Hepatocyte (in vitro differentiated cells): ENCODE measurements around the gene LYL1. TPM values are rescaled to one million over a fixed set of nuclear protein-coding genes. Genes with fewer than 3 reads are reported as not detected.

Experiments used
- DNase-seq: peaks from one replicate; pipeline ENCODE4 v3.0.0-alpha.2; 2016; ENCODE audit warnings: low spot score
- H2AFZ ChIP-seq: fragments of 200-600 bp; sonication (generic); 2 replicates; pipeline ENCODE4 v1.6.0; 2016; ENCODE audit warnings: antibody characterized with exemption, mild to moderate bottlenecking
- H3K27ac ChIP-seq: fragments of 200-600 bp; sonication (generic); 2 replicates; pipeline ENCODE4 v1.5.1; 2016; ENCODE audit warnings: mild to moderate bottlenecking
- H3K27me3 ChIP-seq: fragments of 200-600 bp; sonication (generic); 2 replicates; pipeline ENCODE4 v1.6.1; 2016
- H3K36me3 ChIP-seq: fragments of 200-600 bp; sonication (generic); replicated peaks from 2 replicates; pipeline ENCODE4 v1.5.1; 2016; ENCODE audit warnings: low read depth; ENCODE audit not compliant: insufficient read depth
- H3K4me1 ChIP-seq: fragments of 200-600 bp; sonication (generic); 2 replicates; pipeline ENCODE4 v1.5.1; 2016; ENCODE audit warnings: mild to moderate bottlenecking, moderate library complexity; ENCODE audit not compliant: insufficient read depth
- H3K4me2 ChIP-seq: fragments of 200-600 bp; sonication (generic); 2 replicates; pipeline ENCODE4 v1.6.0; 2016
- H3K4me3 ChIP-seq: fragments of 200-600 bp; sonication (generic); 2 replicates; pipeline ENCODE4 v1.5.1; 2016; ENCODE audit warnings: mild to moderate bottlenecking
- H3K79me2 ChIP-seq: fragments of 200-600 bp; sonication (generic); 2 replicates; pipeline ENCODE4 v1.6.0; 2017; ENCODE audit warnings: mild to moderate bottlenecking
- H3K9me2 ChIP-seq: fragments of 200-600 bp; sonication (generic); replicated peaks from 2 replicates; pipeline ENCODE4 v1.6.0; 2017; ENCODE audit warnings: mild to moderate bottlenecking; ENCODE audit not compliant: insufficient read depth
- H3K9me3 ChIP-seq: fragments of 200-600 bp; sonication (generic); 2 replicates; pipeline ENCODE4 v1.5.1; 2016; ENCODE audit warnings: low read depth, mild to moderate bottlenecking
- H4K20me1 ChIP-seq: fragments of 200-600 bp; sonication (generic); 2 replicates; pipeline ENCODE4 v1.6.0; 2016; ENCODE audit warnings: mild to moderate bottlenecking; ENCODE audit not compliant: insufficient read depth, poor library complexity, severe bottlenecking
- EZH2 ChIP-seq: fragments of 200-600 bp; sonication (generic); IDR thresholded peaks from 2 replicates; pipeline ENCODE4 v1.6.1; 2016; ENCODE audit warnings: antibody characterized with exemption, mild to moderate bottlenecking, borderline replicate concordance
- EZH2phosphoT487 ChIP-seq: fragments of 200-600 bp; sonication (generic); IDR thresholded peaks from one replicate; pipeline ENCODE4 v1.6.1; 2018; ENCODE audit warnings: antibody characterized with exemption, mild to moderate bottlenecking, low read depth, moderate library complexity; ENCODE audit not compliant: unreplicated experiment, severe bottlenecking
- WGBS: methylation state at CpG from one replicate; pipeline ENCODE4 v1.1.6; 2016; ENCODE audit warnings: low lambda C conversion rate; ENCODE audit errors: missing lambda C conversion rate; 5-methylcytosine and 5-hydroxymethylcytosine counted together
- polyA plus RNA-seq: library from polyadenylated mRNA; unstranded; fragments of >200 nt; fragmentation: Nextera tagmentation; extraction: Ambion mirVana; gene quantifications from 2 replicates; pipeline ENCODE4 v1.2.1, GENCODE V29; 2016
- total RNA-seq: library from RNA; depleted of rRNA; stranded (reverse); fragments of >200 nt; gene quantifications from 2 replicates; pipeline ENCODE4 v1.2.3, GENCODE V29; 2014
- TF ChIP-seq, protein P1 (sequence below): fragments of 200-600 bp; sonication (generic); IDR thresholded peaks from 2 replicates; pipeline ENCODE4 v1.5.1; 2016; ENCODE audit warnings: antibody characterized with exemption, mild to moderate bottlenecking; ENCODE audit not compliant: poor library complexity

LYL1 gene
- total and polyA plus RNA-seq, 2 experiments from 2014 or later, result 0.47 to 1.4 TPM

DNA sequence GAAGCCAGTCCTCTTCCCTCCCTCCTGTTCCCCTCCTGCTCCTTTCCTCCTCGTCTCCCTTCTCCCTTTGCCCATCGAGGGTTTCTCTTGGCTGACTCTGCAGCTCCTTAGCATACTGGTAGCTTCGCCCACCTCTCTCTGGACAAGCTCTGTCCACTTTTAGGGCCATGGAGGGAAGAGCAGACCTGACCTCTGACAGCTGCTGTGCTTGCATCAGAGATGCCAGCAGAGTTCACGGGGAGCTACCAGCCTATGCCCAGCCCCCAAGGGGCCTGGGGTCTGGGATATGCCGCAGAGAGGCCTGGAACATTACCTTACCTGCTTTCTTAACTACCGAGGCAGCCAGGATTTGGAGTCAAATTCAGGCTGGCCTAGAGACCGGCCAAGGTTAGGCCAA lies 19.7 kb downstream of the LYL1 start:
- 68% methylated on average over 7 of the region's 7 CpGs for WGBS
- H3K4me3 ChIP-seq, result no peak overlapping the region
- no peaks in the 10 kb centered on the region for H3K9me2 ChIP-seq
- no peaks in the 10 kb centered on the region for H3K9me3 ChIP-seq
- no peak overlapping the region for H3K27ac ChIP-seq
- TF ChIP-seq, protein P1, sequence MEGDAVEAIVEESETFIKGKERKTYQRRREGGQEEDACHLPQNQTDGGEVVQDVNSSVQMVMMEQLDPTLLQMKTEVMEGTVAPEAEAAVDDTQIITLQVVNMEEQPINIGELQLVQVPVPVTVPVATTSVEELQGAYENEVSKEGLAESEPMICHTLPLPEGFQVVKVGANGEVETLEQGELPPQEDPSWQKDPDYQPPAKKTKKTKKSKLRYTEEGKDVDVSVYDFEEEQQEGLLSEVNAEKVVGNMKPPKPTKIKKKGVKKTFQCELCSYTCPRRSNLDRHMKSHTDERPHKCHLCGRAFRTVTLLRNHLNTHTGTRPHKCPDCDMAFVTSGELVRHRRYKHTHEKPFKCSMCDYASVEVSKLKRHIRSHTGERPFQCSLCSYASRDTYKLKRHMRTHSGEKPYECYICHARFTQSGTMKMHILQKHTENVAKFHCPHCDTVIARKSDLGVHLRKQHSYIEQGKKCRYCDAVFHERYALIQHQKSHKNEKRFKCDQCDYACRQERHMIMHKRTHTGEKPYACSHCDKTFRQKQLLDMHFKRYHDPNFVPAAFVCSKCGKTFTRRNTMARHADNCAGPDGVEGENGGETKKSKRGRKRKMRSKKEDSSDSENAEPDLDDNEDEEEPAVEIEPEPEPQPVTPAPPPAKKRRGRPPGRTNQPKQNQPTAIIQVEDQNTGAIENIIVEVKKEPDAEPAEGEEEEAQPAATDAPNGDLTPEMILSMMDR, result no peak
- TF ChIP-seq EZH2 (no peak), EZH2phosphoT487 (no peak)
- H3K27me3 ChIP-seq, result peaks cover 3% of the 10 kb centered on the region
- no peaks in the 10 kb centered on the region for H3K36me3 ChIP-seq
- H3K4me2 ChIP-seq, result no peak overlapping the region
- no peaks in the 10 kb centered on the region for H3K79me2 ChIP-seq
- no peak overlapping the region for H2AFZ ChIP-seq
- DNase-seq, result no peak
- no peaks in the 10 kb centered on the region for H4K20me1 ChIP-seq
- peaks cover 34% of the 10 kb centered on the region for H3K4me1 ChIP-seq

DNA sequence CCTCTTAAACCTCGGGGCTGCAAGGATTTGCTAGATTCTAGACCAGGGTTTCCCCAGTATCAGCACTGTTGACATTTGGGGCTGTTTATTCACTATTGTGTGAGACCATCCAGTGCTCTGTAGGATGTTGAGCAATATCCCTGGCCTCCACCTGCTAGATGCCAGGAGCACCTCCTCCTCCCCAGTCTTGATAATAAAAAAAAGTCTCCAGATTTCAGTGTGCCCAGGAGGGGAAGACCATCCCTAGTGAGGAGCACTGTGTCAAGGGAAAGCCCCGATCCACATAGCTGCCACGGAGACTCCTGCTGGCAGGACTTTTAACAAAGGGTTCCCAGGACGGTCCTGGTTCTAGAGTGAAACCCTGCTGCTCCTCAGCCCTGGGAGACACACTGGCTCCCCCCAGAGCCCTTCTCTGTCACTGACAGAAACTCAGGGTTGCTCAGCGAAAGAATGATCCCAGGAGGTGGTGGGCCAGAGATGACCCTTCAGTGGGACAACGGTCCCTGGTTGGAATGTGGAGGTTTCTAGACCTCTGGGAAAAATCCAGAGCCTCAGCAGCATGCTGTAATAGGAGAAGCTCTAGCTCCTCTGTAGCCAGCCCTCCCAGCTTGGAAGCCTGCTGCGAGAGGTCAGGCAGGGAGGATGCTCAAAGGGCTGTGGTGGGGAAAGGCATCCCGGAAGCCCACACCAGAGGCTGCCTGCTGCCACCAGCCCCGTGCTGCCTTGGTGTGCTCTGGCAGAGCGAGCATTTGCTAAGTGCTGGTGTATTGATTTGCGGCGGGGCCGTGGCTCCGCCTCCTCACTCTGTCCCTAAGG lies 20.3 kb downstream of the LYL1 start:
- peaks cover 3% of the 10 kb centered on the region for H3K27me3 ChIP-seq
- no peaks in the 10 kb centered on the region for H4K20me1 ChIP-seq
- H3K79me2 ChIP-seq, result no peaks in the 10 kb centered on the region
- no peak overlapping the region for H3K4me2 ChIP-seq
- no peaks in the 10 kb centered on the region for H3K9me2 ChIP-seq
- no peak for TF ChIP-seq EZH2
- TF ChIP-seq, protein P1, result peak; percentile 42
- no peak for TF ChIP-seq EZH2phosphoT487
- H3K4me3 ChIP-seq, result no peak overlapping the region
- no peaks in the 10 kb centered on the region for H3K9me3 ChIP-seq
- WGBS, result 34% methylated on average over 13 of the region's 14 CpGs
- H3K27ac ChIP-seq, result peak overlapping the region; percentile 25
- peaks cover 40% of the 10 kb centered on the region for H3K4me1 ChIP-seq
- peak; percentile 67 for DNase-seq
- no peak overlapping the region for H2AFZ ChIP-seq
- H3K36me3 ChIP-seq, result no peaks in the 10 kb centered on the region

DNA sequence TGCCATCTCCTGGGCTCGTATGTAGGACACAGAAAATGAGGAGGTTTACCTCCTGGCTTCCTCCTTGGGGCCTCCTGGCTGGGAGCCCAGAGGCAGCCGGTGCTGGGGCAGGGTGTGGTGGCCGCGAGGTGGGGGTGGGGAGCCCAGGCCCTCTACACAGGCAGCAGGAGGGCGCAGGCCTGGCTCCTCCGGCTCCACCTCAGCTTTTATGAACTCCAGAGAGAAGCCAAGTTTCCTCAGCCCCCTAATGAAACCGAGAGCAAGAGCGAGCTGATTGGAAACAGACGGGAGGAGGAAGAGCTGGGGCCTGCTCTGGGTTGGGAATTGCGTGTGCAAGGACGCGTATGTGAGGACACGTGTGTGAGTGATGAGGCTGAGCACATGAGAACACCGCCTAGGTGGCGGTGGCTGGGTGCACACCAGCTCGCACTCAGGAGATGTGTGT lies 23.1 kb downstream of the LYL1 start:
- peaks cover 4% of the 10 kb centered on the region for H3K27me3 ChIP-seq
- no peak for TF ChIP-seq EZH2phosphoT487
- no peak for TF ChIP-seq EZH2
- TF ChIP-seq, protein P1, result no peak
- H3K4me3 ChIP-seq, result no peak overlapping the region
- H3K4me2 ChIP-seq, result peak overlapping the region; percentile 55
- 50% methylated on average over 14 of the region's 16 CpGs for WGBS
- H4K20me1 ChIP-seq, result no peaks in the 10 kb centered on the region
- H3K36me3 ChIP-seq, result no peaks in the 10 kb centered on the region
- no peak overlapping the region for H2AFZ ChIP-seq
- no peaks in the 10 kb centered on the region for H3K9me2 ChIP-seq
- no peaks in the 10 kb centered on the region for H3K9me3 ChIP-seq
- H3K79me2 ChIP-seq, result no peaks in the 10 kb centered on the region
- peak; percentile 80 for DNase-seq
- peaks cover 53% of the 10 kb centered on the region for H3K4me1 ChIP-seq
- H3K27ac ChIP-seq, result peak overlapping the region; percentile 88
